Measurements from ENCODE around the gene CDH8.
"Not testable (repeated sequence)": the region's sequence is repeated elsewhere in the genome, so short reads cannot be mapped to it uniquely, and the experiment has no call there.

Gene CDH8

GRCh38 chr16:61817583-61818278 is 218.5 kb downstream of the CDH8 start:
- Histone ChIP-seq H3K4me3 (ENCODE audit: low read length in 2 of 2) (no peak overlapping the region), H3K9ac (ENCODE audit: low read length in 2 of 2) (no peak overlapping the region), H3K27me3 (ENCODE audit: control insufficient read depth in 1 of 2, insufficient read depth in 2 of 2, low read length in 2 of 2) (no peaks in the 10 kb centered on the region), H3K36me3 (ENCODE audit: control insufficient read depth in 2 of 2, insufficient read depth in 2 of 2, low read length in 2 of 2) (no peaks in the 10 kb centered on the region), H3K4me1 (ENCODE audit: control insufficient read depth, insufficient read depth, low read length) (no peaks in the 10 kb centered on the region), H3K9me3 (ENCODE audit: control insufficient read depth in 2 of 2, low read length in 2 of 2) (no peaks in the 10 kb centered on the region), H3K27ac (ENCODE audit: low read length) (no peak overlapping the region)

DNA sequence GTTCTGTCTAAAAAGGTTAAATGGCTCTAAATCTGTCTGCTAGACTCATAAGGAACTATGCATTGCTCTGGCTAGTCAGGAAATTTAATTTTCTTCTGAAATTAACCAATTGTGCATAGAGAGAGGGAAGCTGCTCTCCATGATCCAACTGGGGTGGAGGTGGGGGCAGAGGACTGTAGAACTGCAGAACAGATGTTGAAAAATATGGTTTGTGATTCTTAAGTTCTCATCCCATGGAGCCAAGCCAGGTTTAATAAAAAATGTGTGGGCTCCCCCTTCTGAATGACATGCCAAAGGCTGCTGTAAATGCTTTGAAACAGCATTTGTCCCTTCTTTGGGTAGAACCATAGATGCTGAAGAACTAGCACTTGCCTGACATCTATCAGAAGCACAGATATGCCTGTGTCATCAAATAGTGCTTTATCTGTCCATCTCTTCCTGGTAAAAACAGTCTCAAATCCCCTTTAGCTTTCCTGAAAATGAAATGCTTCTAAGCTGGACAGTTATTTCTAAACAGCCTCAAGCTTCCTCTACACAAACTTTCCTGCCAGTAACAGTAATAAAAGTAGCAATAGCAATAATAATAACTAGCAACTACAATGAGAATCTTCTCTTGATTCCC is 221.4 kb downstream of the CDH8 start:
- H3K36me3 ChIP-seq (ENCODE audit: control insufficient read depth in 2 of 2, insufficient read depth in 2 of 2, low read length in 2 of 2): no peaks in the 10 kb centered on the region
- H3K9me3 ChIP-seq (ENCODE audit: control insufficient read depth in 2 of 2, low read length in 2 of 2): no peaks in the 10 kb centered on the region
- no peak overlapping the region for H3K9ac ChIP-seq (ENCODE audit: low read length in 2 of 2)
- no peak overlapping the region for H3K4me3 ChIP-seq (ENCODE audit: low read length in 2 of 2)
- no peaks in the 10 kb centered on the region for H3K4me1 ChIP-seq (ENCODE audit: control insufficient read depth, insufficient read depth, low read length)
- no peaks in the 10 kb centered on the region for H3K27me3 ChIP-seq (ENCODE audit: control insufficient read depth in 1 of 2, insufficient read depth in 2 of 2, low read length in 2 of 2)
- H3K27ac ChIP-seq (ENCODE audit: low read length): no peak overlapping the region

DNA sequence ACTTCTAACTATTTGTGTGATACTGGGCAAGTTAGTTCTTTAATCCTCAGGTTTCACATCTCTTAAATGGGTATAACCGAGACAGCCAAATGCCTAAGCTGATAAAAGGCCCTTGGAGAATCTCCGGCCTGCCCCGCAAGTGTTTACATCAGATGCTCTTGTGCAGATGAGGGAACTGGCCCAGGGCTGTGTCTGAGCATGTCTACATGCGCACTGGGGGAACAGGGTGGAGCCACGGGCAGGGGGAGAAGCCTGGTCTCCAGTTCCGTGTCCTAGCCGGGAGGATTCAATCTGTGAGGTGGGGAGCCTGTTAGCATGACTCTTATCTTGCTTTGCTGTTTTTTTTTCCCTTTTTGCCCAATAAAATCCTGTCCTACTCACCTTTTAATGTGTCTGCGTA is 222.9 kb downstream of the CDH8 start:
- Histone ChIP-seq H3K27me3 (ENCODE audit: control insufficient read depth in 1 of 2, insufficient read depth in 2 of 2, low read length in 2 of 2) (no peaks in the 10 kb centered on the region), H3K36me3 (ENCODE audit: control insufficient read depth in 2 of 2, insufficient read depth in 2 of 2, low read length in 2 of 2) (no peaks in the 10 kb centered on the region), H3K9ac (ENCODE audit: low read length in 2 of 2) (no peak overlapping the region), H3K27ac (ENCODE audit: low read length) (no peak overlapping the region), H3K9me3 (ENCODE audit: control insufficient read depth in 2 of 2, low read length in 2 of 2) (no peaks in the 10 kb centered on the region), H3K4me3 (ENCODE audit: low read length in 2 of 2) (no peak overlapping the region), H3K4me1 (ENCODE audit: control insufficient read depth, insufficient read depth, low read length) (no peaks in the 10 kb centered on the region)

DNA sequence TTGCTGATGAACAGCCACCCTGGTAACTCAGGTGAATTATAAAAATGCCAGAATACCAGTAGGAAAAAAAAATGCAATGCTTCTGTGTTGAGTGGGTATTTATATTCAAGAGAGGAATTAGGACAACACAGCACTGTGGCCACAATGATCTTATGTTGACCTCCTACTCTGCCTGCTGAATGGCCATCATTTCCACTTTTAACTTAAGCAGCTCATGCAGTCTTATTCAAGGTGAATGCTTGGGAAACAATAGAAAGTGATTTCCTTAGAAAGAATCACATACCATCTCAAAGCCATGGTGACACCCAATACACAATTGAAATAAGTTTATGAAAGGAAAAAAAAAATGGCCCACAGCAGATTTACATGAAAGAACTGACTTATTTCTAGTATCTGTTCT is 224.0 kb downstream of the CDH8 start:
- H3K36me3 ChIP-seq (ENCODE audit: control insufficient read depth in 2 of 2, insufficient read depth in 2 of 2, low read length in 2 of 2): no peaks in the 10 kb centered on the region
- no peak overlapping the region for H3K9ac ChIP-seq (ENCODE audit: low read length in 2 of 2)
- no peaks in the 10 kb centered on the region for H3K27me3 ChIP-seq (ENCODE audit: control insufficient read depth in 1 of 2, insufficient read depth in 2 of 2, low read length in 2 of 2)
- no peaks in the 10 kb centered on the region for H3K9me3 ChIP-seq (ENCODE audit: control insufficient read depth in 2 of 2, low read length in 2 of 2)
- H3K4me3 ChIP-seq (ENCODE audit: low read length in 2 of 2): no peak overlapping the region
- no peak overlapping the region for H3K27ac ChIP-seq (ENCODE audit: low read length)
- H3K4me1 ChIP-seq (ENCODE audit: control insufficient read depth, insufficient read depth, low read length): no peaks in the 10 kb centered on the region

- no peaks in the 10 kb centered on the region for H3K4me1 ChIP-seq (ENCODE audit: control insufficient read depth, insufficient read depth, low read length)
- no peaks in the 10 kb centered on the region for H3K27me3 ChIP-seq (ENCODE audit: control insufficient read depth in 1 of 2, insufficient read depth in 2 of 2, low read length in 2 of 2)
- no peak overlapping the region for H3K27ac ChIP-seq (ENCODE audit: low read length)
- H3K36me3 ChIP-seq (ENCODE audit: control insufficient read depth in 2 of 2, insufficient read depth in 2 of 2, low read length in 2 of 2): no peaks in the 10 kb centered on the region
- H3K9me3 ChIP-seq (ENCODE audit: control insufficient read depth in 2 of 2, low read length in 2 of 2): no peaks in the 10 kb centered on the region
- no peak overlapping the region for H3K4me3 ChIP-seq (ENCODE audit: low read length in 2 of 2)
- H3K9ac ChIP-seq (ENCODE audit: low read length in 2 of 2): no peak overlapping the region
Observed at GRCh38 chr16:61807551-61807950, 228.7 kb downstream of the CDH8 start.

DNA sequence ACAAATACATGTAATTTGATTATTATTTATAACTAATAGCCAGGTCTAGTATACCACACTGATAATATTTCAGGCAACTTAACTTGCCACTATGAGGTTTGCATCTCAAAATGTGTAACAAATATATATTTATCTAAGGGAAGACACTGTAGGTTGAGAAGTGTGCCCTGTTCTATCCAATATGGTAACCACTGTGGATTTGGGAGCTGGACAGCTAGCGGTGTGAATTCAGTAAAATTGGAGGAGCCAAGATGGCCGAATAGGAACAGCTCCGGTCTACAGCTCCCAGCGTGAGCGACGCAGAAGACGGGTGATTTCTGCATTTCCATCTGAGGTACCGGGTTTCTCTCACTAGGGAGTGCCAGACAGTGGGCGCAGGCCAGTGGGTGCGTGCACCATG is 235.0 kb downstream of the CDH8 start:
- H3K9me3 ChIP-seq (ENCODE audit: control insufficient read depth in 2 of 2, low read length in 2 of 2); H3K27ac ChIP-seq (ENCODE audit: low read length); H3K27me3 ChIP-seq (ENCODE audit: control insufficient read depth in 1 of 2, insufficient read depth in 2 of 2, low read length in 2 of 2); H3K9ac ChIP-seq (ENCODE audit: low read length in 2 of 2); H3K4me3 ChIP-seq (ENCODE audit: low read length in 2 of 2); H3K36me3 ChIP-seq (ENCODE audit: control insufficient read depth in 2 of 2, insufficient read depth in 2 of 2, low read length in 2 of 2); H3K4me1 ChIP-seq (ENCODE audit: control insufficient read depth, insufficient read depth, low read length): not testable (repeated sequence)

DNA sequence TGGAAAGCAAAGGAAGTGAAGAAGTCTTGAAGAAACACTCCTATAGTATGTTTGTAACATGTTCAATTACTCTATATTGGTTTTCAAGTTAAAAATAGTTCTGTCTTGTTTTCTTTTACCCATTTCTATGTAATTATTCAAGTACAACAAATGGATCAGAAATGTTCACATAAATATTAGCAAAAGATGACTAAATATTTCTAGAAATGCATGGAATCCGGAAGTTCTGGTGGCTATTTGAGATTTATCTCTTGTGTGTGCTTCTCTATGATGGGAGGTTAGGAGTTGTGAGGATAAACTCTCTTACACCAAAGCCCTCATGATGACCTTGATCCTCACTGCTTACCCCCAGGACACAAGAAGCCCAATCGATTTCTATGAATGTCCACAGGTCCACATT is 237.5 kb downstream of the CDH8 start:
- no peak overlapping the region for H3K4me3 ChIP-seq (ENCODE audit: low read length in 2 of 2)
- H3K36me3 ChIP-seq (ENCODE audit: control insufficient read depth in 2 of 2, insufficient read depth in 2 of 2, low read length in 2 of 2): no peaks in the 10 kb centered on the region
- H3K9me3 ChIP-seq (ENCODE audit: control insufficient read depth in 2 of 2, low read length in 2 of 2): no peaks in the 10 kb centered on the region
- H3K9ac ChIP-seq (ENCODE audit: low read length in 2 of 2): no peak overlapping the region
- H3K27ac ChIP-seq (ENCODE audit: low read length): no peak overlapping the region
- H3K27me3 ChIP-seq (ENCODE audit: control insufficient read depth in 1 of 2, insufficient read depth in 2 of 2, low read length in 2 of 2): no peaks in the 10 kb centered on the region
- H3K4me1 ChIP-seq (ENCODE audit: control insufficient read depth, insufficient read depth, low read length): no peaks in the 10 kb centered on the region

DNA sequence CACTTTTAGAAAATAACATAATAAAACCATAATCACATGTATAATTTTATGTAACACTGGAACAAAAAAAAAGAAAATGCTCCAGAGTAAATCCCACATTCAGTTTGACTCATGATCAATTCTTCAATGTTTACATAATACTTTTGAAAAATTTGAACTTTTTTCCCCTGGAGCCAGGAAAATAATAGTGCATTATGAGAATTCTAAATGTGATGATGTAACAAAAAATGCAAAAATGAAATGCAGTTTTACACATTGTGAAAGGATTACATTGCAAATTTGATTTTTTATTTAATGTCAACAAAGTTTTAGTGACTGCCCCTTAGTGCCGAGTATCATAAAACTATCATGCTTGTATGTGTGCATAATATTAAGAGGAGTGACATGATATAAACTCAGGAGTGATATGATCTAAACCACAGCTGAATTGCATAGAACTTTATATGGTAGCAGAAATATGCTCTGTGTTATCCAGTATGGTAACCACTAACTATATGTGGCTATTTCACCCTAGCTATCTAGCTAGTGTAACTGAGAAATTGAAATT is 238.2 kb downstream of the CDH8 start:
- H3K4me3 ChIP-seq (ENCODE audit: low read length in 2 of 2): no peak overlapping the region
- H3K36me3 ChIP-seq (ENCODE audit: control insufficient read depth in 2 of 2, insufficient read depth in 2 of 2, low read length in 2 of 2): no peaks in the 10 kb centered on the region
- no peaks in the 10 kb centered on the region for H3K4me1 ChIP-seq (ENCODE audit: control insufficient read depth, insufficient read depth, low read length)
- no peaks in the 10 kb centered on the region for H3K9me3 ChIP-seq (ENCODE audit: control insufficient read depth in 2 of 2, low read length in 2 of 2)
- no peaks in the 10 kb centered on the region for H3K27me3 ChIP-seq (ENCODE audit: control insufficient read depth in 1 of 2, insufficient read depth in 2 of 2, low read length in 2 of 2)
- no peak overlapping the region for H3K9ac ChIP-seq (ENCODE audit: low read length in 2 of 2)
- H3K27ac ChIP-seq (ENCODE audit: low read length): no peak overlapping the region

DNA sequence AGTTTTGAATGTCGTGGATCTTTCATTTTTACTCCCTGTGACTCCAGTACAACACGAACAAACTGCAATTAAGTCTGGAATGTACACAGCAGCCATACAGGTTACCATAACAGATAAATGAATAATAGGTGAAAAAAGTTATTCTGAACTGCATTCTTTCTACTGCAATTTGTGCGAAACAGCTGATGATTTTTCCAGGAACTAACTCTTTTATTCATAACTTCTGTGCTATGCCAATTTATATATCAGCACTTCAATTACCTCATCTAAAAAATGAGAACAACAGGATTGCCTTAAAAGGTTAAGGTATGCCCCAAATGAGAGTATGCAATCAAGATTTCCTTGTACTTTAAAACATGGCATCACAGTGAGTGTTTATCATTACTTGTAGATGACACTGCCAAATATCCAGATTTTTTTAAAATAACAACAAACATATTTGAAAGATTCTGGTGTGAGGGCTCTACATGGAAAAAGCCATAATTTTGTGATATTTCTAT is 238.9 kb downstream of the CDH8 start:
- Histone ChIP-seq H3K4me3 (ENCODE audit: low read length in 2 of 2) (no peak overlapping the region), H3K27me3 (ENCODE audit: control insufficient read depth in 1 of 2, insufficient read depth in 2 of 2, low read length in 2 of 2) (no peaks in the 10 kb centered on the region), H3K27ac (ENCODE audit: low read length) (no peak overlapping the region), H3K4me1 (ENCODE audit: control insufficient read depth, insufficient read depth, low read length) (no peaks in the 10 kb centered on the region), H3K9me3 (ENCODE audit: control insufficient read depth in 2 of 2, low read length in 2 of 2) (no peaks in the 10 kb centered on the region), H3K36me3 (ENCODE audit: control insufficient read depth in 2 of 2, insufficient read depth in 2 of 2, low read length in 2 of 2) (no peaks in the 10 kb centered on the region), H3K9ac (ENCODE audit: low read length in 2 of 2) (no peak overlapping the region)

GRCh38 chr16:61792194-61792909 is 243.9 kb downstream of the CDH8 start:
- Histone ChIP-seq H3K9ac (ENCODE audit: low read length in 2 of 2) (no peak overlapping the region), H3K36me3 (ENCODE audit: control insufficient read depth in 2 of 2, insufficient read depth in 2 of 2, low read length in 2 of 2) (no peaks in the 10 kb centered on the region), H3K4me3 (ENCODE audit: low read length in 2 of 2) (no peak overlapping the region), H3K27ac (ENCODE audit: low read length) (no peak overlapping the region), H3K4me1 (ENCODE audit: control insufficient read depth, insufficient read depth, low read length) (no peaks in the 10 kb centered on the region), H3K27me3 (ENCODE audit: control insufficient read depth in 1 of 2, insufficient read depth in 2 of 2, low read length in 2 of 2) (no peaks in the 10 kb centered on the region), H3K9me3 (ENCODE audit: control insufficient read depth in 2 of 2, low read length in 2 of 2) (no peaks in the 10 kb centered on the region)
